Esophagus squamous epithelium (tissue), 5 donors: Measurements from ENCODE around the gene HFE. TPM values are rescaled to one million over a fixed set of nuclear protein-coding genes. Genes with fewer than 3 reads are reported as not detected.

Source experiments
- DNase-seq: peaks from one replicate; lab custom pipeline; 2025; lab: John Stamatoyannopoulos, UW
- H3K27ac ChIP-seq, 4 donors: fragments of 200-600 bp; sonication (generic); one replicate each; pipeline ENCODE4 v1.5.1; 2016 to 2019; ENCODE audit warnings: mild to moderate bottlenecking in 1 of 4
- H3K27me3 ChIP-seq, 4 donors: fragments of 200-600 bp; sonication (generic); 1 replicate in 3 of 4; 2 replicates in 1 of 4; pipeline versions ENCODE4 v1.5.1 to v1.6.0; 2017 to 2021; ENCODE audit warnings: antibody characterized with exemption in 1 of 4
- H3K36me3 ChIP-seq, 3 donors: fragments of 200-600 bp; sonication (generic); one replicate each; pipeline ENCODE4 v1.5.1; 2016 to 2019
- H3K4me1 ChIP-seq, 3 donors: fragments of 200-600 bp; sonication (generic); one replicate each; pipeline ENCODE4 v1.5.1; 2017 to 2019
- H3K4me3 ChIP-seq, 4 donors: fragments of 200-600 bp; sonication (generic); 1 replicate in 3 of 4; 2 replicates in 1 of 4; pipeline ENCODE4 v1.5.1; 2016 to 2019; ENCODE audit warnings: mild to moderate bottlenecking in 2 of 4, moderate library complexity in 1 of 4
- H3K9me3 ChIP-seq, 3 donors: fragments of 200-600 bp; sonication (generic); one replicate each; pipeline ENCODE4 v1.5.1; 2016 to 2019
- CTCF ChIP-seq, 6 experiments: fragments of 450-650 bp in 4 of 6; fragments of 200-600 bp in 2 of 6; sonication (generic) in 2 of 6; IDR thresholded peaks; one replicate each; pipeline ENCODE4 v1.5.1; 2016 to 2019; ENCODE audit warnings: antibody characterized with exemption in 6 of 6, mild to moderate bottlenecking in 4 of 6, moderate library complexity in 4 of 6
- POLR2A ChIP-seq, 4 donors: fragments of 450-650 bp; IDR thresholded peaks; one replicate each; pipeline ENCODE4 v1.6.1; 2017; ENCODE audit warnings: antibody characterized with exemption in 4 of 4, mild to moderate bottlenecking in 4 of 4, moderate library complexity in 3 of 4
- WGBS, 2 donors: methylation state at CpG; one replicate each; pipeline ENCODE4 v1.1.5; 2018; 5-methylcytosine and 5-hydroxymethylcytosine counted together
- intact Hi-C: fragments of 100-400 bp; cut with DNase I; formaldehyde crosslinking; loops from one replicate; pipeline ENCODE4 v1.15.0; 2022
- total RNA-seq, 4 donors: library from RNA; depleted of rRNA; stranded (reverse); fragments of >200 nt; gene quantifications; one replicate each; pipeline ENCODE4 v1.1.0, GENCODE V29; 2016
- donor health status: DM: yes; HTN: yes; CAD: no.

The HFE gene
- total RNA-seq, 4 donors from 2014 or later, result 2.9 to 7.3 (median 4.3) TPM

GRCh38 chr6:26142026-26142425, 54.8 kb downstream of the HFE start:
- no peak for DNase-seq
- TF ChIP-seq POLR2A (IDR thresholded peaks at IDR 0.05), result no peak
- no peak for TF ChIP-seq CTCF (IDR thresholded peaks at IDR 0.05)
- no peaks in the 10 kb centered on the region for H3K27me3 ChIP-seq
- no peak overlapping the region for H3K27ac ChIP-seq
- H3K36me3 ChIP-seq, result peaks cover 0 to 36% (median 4%) of the 10 kb centered on the region in 3 donors
- intact Hi-C loops, result no loop called here
- no peak overlapping the region for H3K4me3 ChIP-seq
- H3K4me1 ChIP-seq, result no peaks in the 10 kb centered on the region
- H3K9me3 ChIP-seq, result no peaks in the 10 kb centered on the region
- 94 to 100% methylated on average over 2 of the region's 2 CpGs for WGBS, 2 donors

Other genes with a start within 250 kb of the HFE start
- not detected for gene SLC17A3, start 213.2 kb upstream of the HFE start, total RNA-seq
- not detected for gene SLC17A2, start 156.7 kb upstream of the HFE start, total RNA-seq
- gene TRIM38, start 124.6 kb upstream of the HFE start, total RNA-seq, result 1 to 10 TPM; 7.7 to 9.0 (median 8.5) TPM